Osteoblast (primary cell): ENCODE measurements around the gene PCSK5. TPM values are rescaled to one million over a fixed set of nuclear protein-coding genes. Genes with fewer than 3 reads are reported as not detected.

Source experiments
- DNase-seq: peaks from one replicate; pipeline ENCODE4 v3.0.0; 2011; ENCODE audit warnings: low spot score, mixed read lengths; ENCODE audit not compliant: insufficient read length; ENCODE audit errors: missing footprints
- H2AFZ ChIP-seq: 2 replicates; pipeline ENCODE4 v1.6.0; 2011; ENCODE audit warnings: mild to moderate bottlenecking, low read length
- H3K27ac ChIP-seq: 2 replicates; pipeline ENCODE4 v1.5.1; 2011; ENCODE audit warnings: mild to moderate bottlenecking, low read depth, low read length, moderate library complexity
- H3K27me3 ChIP-seq: 2 replicates; pipeline ENCODE4 v1.6.0; 2012; ENCODE audit warnings: mild to moderate bottlenecking, control low read depth, inconsistent platforms, low read length, moderate library complexity; ENCODE audit not compliant: insufficient read depth
- H3K36me3 ChIP-seq: 2 replicates; pipeline ENCODE4 v1.5.1; 2011; ENCODE audit warnings: mild to moderate bottlenecking, low read length, control low read depth, moderate library complexity; ENCODE audit not compliant: insufficient read depth
- H3K4me1 ChIP-seq: 2 replicates; pipeline ENCODE4 v1.5.1; 2011; ENCODE audit warnings: mild to moderate bottlenecking, low read length, control low read depth, moderate library complexity; ENCODE audit not compliant: insufficient read depth
- H3K4me2 ChIP-seq: 2 replicates; pipeline ENCODE4 v1.6.0; 2011; ENCODE audit warnings: mild to moderate bottlenecking, low read length; ENCODE audit not compliant: insufficient read depth
- H3K4me3 ChIP-seq: fragments of 200-600 bp; sonication (generic); 3 replicates; pipeline ENCODE4 v1.5.1; 2012; ENCODE audit warnings: mild to moderate bottlenecking, low read length, inconsistent platforms; ENCODE audit not compliant: insufficient read depth
- H3K79me2 ChIP-seq: 2 replicates; pipeline ENCODE4 v1.6.0; 2012; ENCODE audit warnings: mild to moderate bottlenecking, low read length, control low read depth, inconsistent platforms; ENCODE audit not compliant: insufficient read depth
- H3K9me3 ChIP-seq: 2 replicates; pipeline ENCODE4 v1.5.1; 2011; ENCODE audit warnings: low read depth, low read length, control low read depth
- H4K20me1 ChIP-seq: 2 replicates; pipeline ENCODE4 v1.6.0; 2012; ENCODE audit warnings: mild to moderate bottlenecking, low read length, control low read depth; ENCODE audit not compliant: insufficient read depth
- total RNA-seq: library from RNA; depleted of rRNA; stranded (reverse); fragments of >200 nt; gene quantifications from 2 replicates; pipeline ENCODE4 v1.2.3, GENCODE V29; 2012
- TF ChIP-seq, protein P1 (sequence below): IDR thresholded peaks from 2 replicates; pipeline ENCODE4 v1.5.1; 2011; ENCODE audit warnings: mild to moderate bottlenecking, low read depth, low read length, moderate library complexity; ENCODE audit errors: extremely low read depth

Gene PCSK5
- total RNA-seq, 1 donor, result 14.5 TPM

- no peaks in the 10 kb centered on the region for H3K9me3 ChIP-seq
Measured at GRCh38 chr9:76206821-76207220, 316.3 kb downstream of the PCSK5 start.

DNA sequence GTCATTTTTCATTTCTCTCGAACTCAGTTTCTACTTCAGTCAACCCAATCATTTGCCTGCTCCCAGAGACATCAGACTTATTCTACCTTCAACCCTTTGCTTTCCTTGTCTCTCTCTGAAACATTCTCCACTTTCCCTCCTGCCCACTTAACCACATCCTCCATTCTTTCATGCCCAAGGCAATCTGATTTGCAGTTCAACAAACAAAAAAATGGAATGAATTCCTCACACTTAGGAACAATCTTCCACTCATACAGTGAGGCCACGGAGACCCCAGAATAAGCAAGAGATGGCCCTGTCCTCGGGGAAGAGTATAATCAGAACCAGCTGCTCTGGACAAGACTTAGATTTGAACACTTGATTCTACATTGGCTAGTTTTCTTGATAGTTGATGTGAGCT, 323.3 kb downstream of the PCSK5 start:
- H3K36me3 ChIP-seq, result no peaks in the 10 kb centered on the region
- H3K79me2 ChIP-seq, result no peaks in the 10 kb centered on the region
- no peak for DNase-seq

More at GRCh38 chr9:76206821-76207220, 316.3 kb downstream of the PCSK5 start:
- Histone ChIP-seq H3K4me3 (no peak overlapping the region), H4K20me1 (no peaks in the 10 kb centered on the region), H3K4me1 (no peaks in the 10 kb centered on the region), H3K27ac (no peak overlapping the region), H3K4me2 (no peak overlapping the region), H3K36me3 (no peaks in the 10 kb centered on the region), H3K79me2 (no peaks in the 10 kb centered on the region), H3K27me3 (peaks cover 2% of the 10 kb centered on the region), H2AFZ (no peak overlapping the region)
- TF ChIP-seq, protein P1, sequence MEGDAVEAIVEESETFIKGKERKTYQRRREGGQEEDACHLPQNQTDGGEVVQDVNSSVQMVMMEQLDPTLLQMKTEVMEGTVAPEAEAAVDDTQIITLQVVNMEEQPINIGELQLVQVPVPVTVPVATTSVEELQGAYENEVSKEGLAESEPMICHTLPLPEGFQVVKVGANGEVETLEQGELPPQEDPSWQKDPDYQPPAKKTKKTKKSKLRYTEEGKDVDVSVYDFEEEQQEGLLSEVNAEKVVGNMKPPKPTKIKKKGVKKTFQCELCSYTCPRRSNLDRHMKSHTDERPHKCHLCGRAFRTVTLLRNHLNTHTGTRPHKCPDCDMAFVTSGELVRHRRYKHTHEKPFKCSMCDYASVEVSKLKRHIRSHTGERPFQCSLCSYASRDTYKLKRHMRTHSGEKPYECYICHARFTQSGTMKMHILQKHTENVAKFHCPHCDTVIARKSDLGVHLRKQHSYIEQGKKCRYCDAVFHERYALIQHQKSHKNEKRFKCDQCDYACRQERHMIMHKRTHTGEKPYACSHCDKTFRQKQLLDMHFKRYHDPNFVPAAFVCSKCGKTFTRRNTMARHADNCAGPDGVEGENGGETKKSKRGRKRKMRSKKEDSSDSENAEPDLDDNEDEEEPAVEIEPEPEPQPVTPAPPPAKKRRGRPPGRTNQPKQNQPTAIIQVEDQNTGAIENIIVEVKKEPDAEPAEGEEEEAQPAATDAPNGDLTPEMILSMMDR, result no peak
- DNase-seq, result no peak

DNA sequence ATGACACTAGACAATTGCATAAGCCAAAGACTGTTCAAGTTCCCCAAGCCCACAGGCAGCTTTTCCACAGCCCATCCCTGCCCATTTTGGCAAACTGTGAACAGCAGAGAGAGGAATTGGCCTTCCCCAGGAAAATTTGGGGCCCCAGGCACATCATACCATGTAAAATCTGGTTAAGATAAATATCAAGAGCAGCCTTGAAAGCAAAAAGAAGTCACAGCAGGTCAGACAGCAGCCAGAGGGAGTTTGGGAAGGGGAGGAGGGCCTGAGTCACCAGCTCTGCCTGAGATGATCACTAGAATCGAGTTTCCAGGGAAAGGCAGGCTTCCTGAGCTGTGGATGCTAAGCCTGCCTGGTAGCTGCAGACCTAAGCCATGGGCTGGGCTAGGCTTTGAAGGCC, 324.6 kb downstream of the PCSK5 start:
- peak; percentile 71 for DNase-seq
- Histone ChIP-seq H2AFZ (peak overlapping the region; percentile 38), H3K27me3 (no peaks in the 10 kb centered on the region), H3K79me2 (no peaks in the 10 kb centered on the region), H3K4me3 (no peak overlapping the region), H3K9me3 (no peaks in the 10 kb centered on the region), H4K20me1 (no peaks in the 10 kb centered on the region), H3K36me3 (no peaks in the 10 kb centered on the region), H3K27ac (no peak overlapping the region), H3K4me1 (peaks cover 22% of the 10 kb centered on the region), H3K4me2 (peak overlapping the region; percentile 17)
- TF ChIP-seq, protein P1, result no peak

More for the DNA sequence above, 323.3 kb downstream of the PCSK5 start:
- H3K4me1 ChIP-seq, result peaks cover 22% of the 10 kb centered on the region
- no peak overlapping the region for H3K4me2 ChIP-seq
- no peaks in the 10 kb centered on the region for H3K27me3 ChIP-seq
- no peaks in the 10 kb centered on the region for H4K20me1 ChIP-seq
- no peaks in the 10 kb centered on the region for H3K9me3 ChIP-seq
- TF ChIP-seq, protein P1, result no peak
- H2AFZ ChIP-seq, result no peak overlapping the region
- no peak overlapping the region for H3K4me3 ChIP-seq
- no peak overlapping the region for H3K27ac ChIP-seq

DNA sequence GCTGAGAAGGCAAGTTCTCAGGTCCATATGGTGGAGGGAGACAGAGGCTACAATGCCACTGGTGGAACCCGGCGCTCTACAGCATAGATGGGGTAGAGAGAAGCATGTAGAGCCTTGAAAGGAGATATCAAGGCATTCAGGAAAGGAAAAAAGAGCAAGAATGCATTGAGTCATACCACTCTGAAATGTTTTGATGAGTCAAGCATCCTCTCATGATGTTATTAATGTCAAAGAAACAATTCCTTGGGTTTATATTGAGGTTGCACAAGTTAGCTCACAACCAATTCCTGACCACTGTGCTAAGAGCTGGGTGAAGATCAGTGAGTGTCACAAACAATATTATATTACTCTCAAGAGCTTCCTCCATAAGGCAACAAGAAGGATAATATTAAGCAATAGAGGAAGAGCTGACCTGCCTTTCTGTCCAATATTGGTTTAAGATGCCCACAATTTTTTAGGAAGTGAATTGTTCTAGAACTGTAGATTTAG, 325.7 kb downstream of the PCSK5 start:
- H3K36me3 ChIP-seq, result no peaks in the 10 kb centered on the region
- H4K20me1 ChIP-seq, result no peaks in the 10 kb centered on the region
- H3K27me3 ChIP-seq, result no peaks in the 10 kb centered on the region
- H3K4me2 ChIP-seq, result no peak overlapping the region
- TF ChIP-seq, protein P1, result no peak
- no peak overlapping the region for H3K27ac ChIP-seq
- no peak overlapping the region for H2AFZ ChIP-seq
- DNase-seq, result peak; percentile 76
- peaks cover 22% of the 10 kb centered on the region for H3K4me1 ChIP-seq
- H3K9me3 ChIP-seq, result no peaks in the 10 kb centered on the region
- no peak overlapping the region for H3K4me3 ChIP-seq
- H3K79me2 ChIP-seq, result no peaks in the 10 kb centered on the region
